ENCODE results near the gene PAMR1. TPM values are rescaled to one million over a fixed set of nuclear protein-coding genes. Genes with fewer than 3 reads are reported as not detected.

The PAMR1 gene
- total and polyA plus RNA-seq, 2 donors (not counting 3 experiments of a cell fraction or from before 2014, with no cell fraction given), result not detected

- BruUV-seq (replicated peaks), result no TSS peak
- no peaks in the 10 kb centered on the region for H4K20me1 ChIP-seq (replicated peaks; ENCODE audit: control insufficient read depth, extremely low read depth, insufficient read depth, low read length)
- CTCF ChIA-PET, result no interaction called here
- H3K36me3 ChIP-seq (ENCODE audit: control insufficient read depth in 2 of 2, extremely low read depth in 1 of 2, insufficient read depth in 2 of 2, low read length in 2 of 2), result no peaks in the 10 kb centered on the region
- no peak overlapping the region for H3K4me2 ChIP-seq (ENCODE audit: insufficient read depth, low read length)
- no peak overlapping the region for H3K9ac ChIP-seq (replicated peaks; ENCODE audit: extremely low read depth, insufficient read depth, low read length)
- dilution Hi-C loops (cut with MboI; ENCODE audit: extremely low pct_ligation_motif_present, low sequenced_read_pairs), result no loop called here
- H3K79me2 ChIP-seq (ENCODE audit: control insufficient read depth, insufficient read depth, low read length), result no peaks in the 10 kb centered on the region
- H3K27me3 ChIP-seq (ENCODE audit: control insufficient read depth in 2 of 2, insufficient read depth in 2 of 2, low read length in 2 of 2), result peaks cover 8 to 22% of the 10 kb centered on the region in 2 experiments
- intact Hi-C loops (cut with micrococcal nuclease), result no loop called here
- no peak overlapping the region for H3K27ac ChIP-seq (ENCODE audit: insufficient read depth, low read depth, low read length)
- H3K9me1 ChIP-seq (replicated peaks; ENCODE audit: control insufficient read depth, extremely low read depth, insufficient read depth, low read length), result no peaks in the 10 kb centered on the region
- H2AFZ ChIP-seq (ENCODE audit: low read depth, low read length), result no peak overlapping the region
- FAIRE-seq (no peak), DNase-seq (ENCODE audit: low read depth, low spot score) (no peak)
- no peak for TF ChIP-seq MYC (IDR thresholded peaks at IDR 0.05; ENCODE audit: low read depth, low read length)
- no peak for TF ChIP-seq EZH2 (IDR thresholded peaks at IDR 0.05; ENCODE audit: borderline replicate concordance, low read depth, low read length, severe bottlenecking)
- TF ChIP-seq POLR2AphosphoS5 (IDR thresholded peaks at IDR 0.05; ENCODE audit: insufficient read depth, low read depth, low read length), result no peak
- TF ChIP-seq CTCF (IDR thresholded peaks at IDR 0.05; ENCODE audit: extremely low read depth in 1 of 2, insufficient read depth in 1 of 2, low read depth in 1 of 2, low read length in 2 of 2), result no peak
- TF ChIP-seq GATA2 (IDR thresholded peaks at IDR 0.05; ENCODE audit: insufficient read depth, insufficient read length, low read depth, low read length), result no peak
- no peak for TF ChIP-seq JUN (IDR thresholded peaks at IDR 0.05; ENCODE audit: borderline replicate concordance, insufficient read depth, insufficient read length, low read depth)
- TF ChIP-seq POLR2A (IDR thresholded peaks at IDR 0.05; ENCODE audit: low read depth, low read length), result no peak
- TF ChIP-seq MAX (IDR thresholded peaks at IDR 0.05; ENCODE audit: insufficient read depth, insufficient read length), result no peak
- no peak for TF ChIP-seq FOS (IDR thresholded peaks at IDR 0.05; ENCODE audit: borderline replicate concordance, insufficient read depth, low read length)
- no peaks in the 10 kb centered on the region for H3K9me3 ChIP-seq (replicated peaks; ENCODE audit: control insufficient read depth, insufficient read depth, low read length)
- H3K4me1 ChIP-seq (ENCODE audit: control insufficient read depth, extremely low read depth, insufficient read depth, low read length), result no peaks in the 10 kb centered on the region
- POLR2A ChIA-PET, result no interaction called here
- no peak overlapping the region for H3K4me3 ChIP-seq (replicated peaks in 1 of 3; ENCODE audit: insufficient read depth in 1 of 3, low read depth in 1 of 3, low read length in 3 of 3)
These were observed 98.3 kb downstream of the PAMR1 start for GRCh38 chr11:35427071-35427470.
